Pons (tissue), 1 donor: ENCODE measurements around the gene TUBGCP6.
"Not testable (repeated sequence)": the region's sequence is repeated elsewhere in the genome, so short reads cannot be mapped to it uniquely, and the experiment has no call there.

Experiments used
- DNase-seq: peaks from one replicate; pipeline ENCODE4 v3.0.0-alpha.2; 2016; ENCODE audit warnings: low spot score

Gene TUBGCP6

DNA sequence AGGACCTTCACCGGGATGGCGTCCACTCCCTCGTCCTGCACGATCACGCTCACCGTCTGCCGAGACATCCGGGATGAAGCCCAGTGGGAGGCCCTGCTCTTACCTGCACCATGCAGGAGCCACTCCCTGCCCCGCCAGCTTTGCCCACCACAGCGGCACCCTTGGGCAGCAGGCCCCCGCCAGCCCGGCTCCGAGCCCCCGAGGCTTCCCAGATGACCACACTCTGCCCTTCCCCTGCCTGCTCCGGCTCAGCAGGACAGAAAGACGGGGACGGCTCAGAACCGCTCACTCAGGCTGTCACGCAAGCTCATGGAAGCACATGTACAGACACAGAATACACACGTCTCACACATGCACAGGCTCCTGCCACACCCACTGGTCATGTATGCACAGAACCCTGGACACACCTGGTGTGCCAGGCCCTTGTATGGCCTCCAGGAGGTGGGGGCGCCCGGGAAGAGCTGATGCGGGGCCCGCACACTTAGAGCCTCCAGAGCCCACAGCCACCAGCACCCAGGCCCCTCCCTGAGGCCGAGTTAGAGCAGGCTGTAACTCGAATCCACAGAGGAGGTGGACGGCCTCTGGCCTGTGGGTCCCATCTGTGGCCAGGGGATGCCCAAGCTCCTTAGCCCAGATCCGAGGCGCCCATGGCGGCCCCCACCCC, 34.3 kb upstream of the TUBGCP6 start:
- no peak for DNase-seq

GRCh38 chr22:50278461-50278860, 33.6 kb upstream of the TUBGCP6 start:
- no peak for DNase-seq

DNA sequence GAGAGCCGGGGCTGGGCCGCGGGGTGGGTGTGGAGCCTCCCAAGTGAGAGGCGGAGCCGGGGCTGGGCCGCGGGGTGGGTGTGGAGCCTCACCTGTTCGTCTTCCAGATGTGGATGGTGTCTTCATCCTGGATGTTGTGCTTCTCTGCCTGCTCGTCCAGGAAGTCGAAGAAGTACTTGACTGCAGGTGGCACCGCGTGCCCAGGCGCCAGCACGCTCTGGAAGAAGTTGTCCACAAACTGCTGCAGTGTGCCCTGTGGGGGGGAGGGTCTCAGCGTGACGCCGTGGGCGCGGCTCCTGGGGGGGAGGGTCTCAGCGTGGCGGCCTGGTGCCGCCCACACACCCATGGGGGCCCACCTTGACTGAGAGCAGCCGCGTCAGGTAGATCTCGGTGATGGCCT, 32.9 kb upstream of the TUBGCP6 start:
- no peak for DNase-seq

GRCh38 chr22:50276143-50276542, 31.3 kb upstream of the TUBGCP6 start:
- DNase-seq, result peak; percentile 73

DNA sequence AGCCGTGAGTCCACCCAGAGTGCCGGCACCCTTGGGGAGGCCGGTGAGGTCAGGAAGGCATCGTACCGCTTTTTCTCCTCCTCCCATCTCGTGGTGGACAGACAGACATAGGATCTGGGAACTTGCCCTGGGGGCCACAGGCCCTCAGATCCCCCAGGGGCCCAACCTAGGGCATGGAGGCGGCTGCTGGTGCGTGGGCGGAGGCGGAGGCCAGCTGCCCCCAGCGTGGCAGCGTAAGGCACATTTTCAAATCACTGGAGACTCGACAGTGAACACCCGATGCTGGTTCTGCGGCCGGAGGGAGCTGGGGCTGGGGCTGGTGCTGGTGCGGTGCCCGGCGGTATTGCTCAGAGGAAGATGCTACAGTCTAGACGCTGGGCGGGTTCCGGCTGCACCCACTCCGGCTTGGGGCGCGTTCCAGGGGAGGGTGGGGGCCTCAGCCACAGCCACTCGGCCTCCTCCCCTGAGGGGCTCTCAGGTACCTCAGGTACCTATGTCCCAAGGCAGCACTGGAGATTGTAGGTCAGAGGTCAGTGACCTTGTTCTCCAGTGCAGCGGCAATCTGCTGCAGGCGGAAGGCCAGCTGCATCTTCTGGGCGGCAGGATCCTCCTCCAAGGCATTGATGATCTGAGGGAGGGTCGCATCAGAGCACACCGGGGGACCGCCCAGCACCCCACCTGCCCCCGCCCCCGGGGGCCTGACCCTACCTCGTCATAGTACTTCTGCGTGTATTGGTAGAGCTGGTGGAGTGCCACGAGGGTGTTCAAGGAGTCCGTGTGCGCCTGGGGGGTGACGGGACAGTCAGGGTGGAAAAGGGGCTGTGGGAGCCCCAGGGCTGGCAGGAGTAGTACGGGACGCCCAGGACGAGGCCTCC, 30.6 kb upstream of the TUBGCP6 start:
- DNase-seq, result no peak

GRCh38 chr22:50274771-50275170, 29.9 kb upstream of the TUBGCP6 start:
- DNase-seq, result no peak

GRCh38 chr22:50274311-50274710, 29.5 kb upstream of the TUBGCP6 start:
- DNase-seq, result peak; percentile 64

- DNase-seq, result not testable (repeated sequence)
Measured at GRCh38 chr22:50273781-50274180, 29.0 kb upstream of the TUBGCP6 start.

- not testable (repeated sequence) for DNase-seq
Measured at GRCh38 chr22:50273352-50273751, 28.5 kb upstream of the TUBGCP6 start.

DNA sequence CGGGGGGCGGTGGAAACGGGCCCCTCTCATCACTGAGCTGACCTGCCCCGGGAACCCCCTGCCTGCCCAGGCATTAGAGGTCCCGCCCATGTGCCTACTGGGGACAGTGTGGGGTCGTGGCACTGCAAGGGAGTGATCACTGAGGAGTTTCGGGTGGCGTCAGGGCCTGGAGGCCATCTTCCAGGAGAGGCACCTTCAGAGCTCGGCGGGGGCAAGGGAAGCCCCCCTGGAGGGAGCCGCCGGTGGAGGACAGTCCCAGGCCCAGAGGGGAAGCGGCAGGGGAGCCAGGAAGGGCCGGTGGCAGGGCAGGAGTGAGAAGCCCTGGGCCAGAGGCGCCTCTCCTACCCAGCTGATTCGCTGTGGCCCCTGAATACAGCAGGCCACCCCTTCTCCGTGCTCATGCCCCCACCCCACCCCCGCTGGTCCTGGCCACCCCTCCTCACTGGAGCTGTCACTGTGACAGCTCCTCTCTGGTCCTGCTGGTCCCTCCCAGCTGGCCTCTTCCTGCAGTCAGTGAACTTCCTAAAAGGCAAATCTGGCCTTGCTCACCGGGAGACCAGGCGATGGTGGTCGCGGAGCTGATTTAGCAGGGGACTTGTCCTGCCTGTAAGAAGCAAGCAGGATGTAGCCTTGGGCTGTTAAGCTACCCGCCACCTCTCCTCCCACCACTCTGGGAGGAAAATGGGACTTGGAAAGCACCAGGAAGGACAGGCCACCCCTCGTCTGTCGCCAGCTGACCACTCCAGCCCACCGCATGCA, 27.4 kb upstream of the TUBGCP6 start:
- DNase-seq, result no peak

DNA sequence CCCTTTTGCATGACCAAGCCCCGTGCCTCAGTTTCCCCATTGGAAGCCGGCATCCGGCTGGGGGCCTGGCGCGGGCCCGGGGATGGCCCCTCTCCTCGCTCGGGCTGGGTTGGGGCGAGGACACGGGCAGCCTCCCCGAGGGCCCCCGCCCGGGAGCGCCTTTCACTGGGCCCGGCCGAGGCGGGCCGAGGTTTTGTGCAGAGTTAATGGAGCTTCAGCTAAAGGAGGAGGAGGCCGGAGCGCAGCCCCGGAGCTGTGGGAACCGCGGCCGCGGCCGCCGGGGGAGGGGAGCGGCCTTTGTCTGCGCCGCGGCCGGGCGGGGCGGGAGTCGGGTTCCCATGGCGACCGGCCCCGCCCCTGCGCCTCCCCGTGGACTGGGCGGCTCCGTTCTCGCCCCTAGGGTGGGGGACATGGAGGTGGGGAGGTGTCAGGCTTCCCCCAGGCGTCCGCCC, 26.7 kb upstream of the TUBGCP6 start:
- no peak for DNase-seq

DNA sequence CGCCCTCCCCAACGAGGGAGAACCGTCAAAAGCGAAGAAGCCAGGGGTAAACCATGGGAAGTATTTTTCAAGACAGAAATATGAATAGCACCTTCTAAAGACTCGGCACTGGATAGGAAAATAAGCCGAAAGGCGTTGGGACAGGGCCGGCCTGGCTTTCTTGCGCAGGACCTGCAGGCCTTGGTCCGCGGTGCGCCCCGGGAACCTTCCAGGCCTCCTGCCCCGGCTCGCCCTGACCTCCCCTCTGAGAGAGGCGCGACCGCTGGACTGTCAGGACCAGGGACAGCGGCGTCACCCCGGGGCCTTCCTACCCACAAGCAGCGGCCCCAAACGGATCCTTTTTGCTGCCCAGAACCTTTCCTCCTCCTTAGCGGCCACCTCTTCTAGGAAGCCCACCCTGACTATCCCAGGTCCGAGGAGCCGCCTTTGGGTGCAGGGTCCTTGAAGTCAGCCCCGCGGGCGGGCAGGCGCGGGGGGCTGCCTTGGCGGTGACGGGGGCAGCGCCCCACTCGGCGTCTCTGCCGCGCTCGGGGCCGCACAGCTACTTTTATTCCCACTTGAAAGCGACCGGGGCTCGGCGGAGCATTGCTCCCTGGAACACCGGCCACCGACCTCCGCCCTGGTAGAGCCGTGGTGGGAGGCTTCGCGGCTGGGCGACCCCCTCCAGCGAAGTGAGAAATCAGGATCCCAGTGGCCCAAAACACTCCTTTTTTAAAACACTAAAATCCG, 26.0 kb upstream of the TUBGCP6 start:
- DNase-seq, result no peak

GRCh38 chr22:50269970-50270665, 25.3 kb upstream of the TUBGCP6 start, which contains the start of gene MAPK11:
Gene MAPK11, minus strand, starts transcription at chr22:50270380. Its CDS starts 88 bp downstream, at chr22:50270292.
- DNase-seq, result no peak

DNA sequence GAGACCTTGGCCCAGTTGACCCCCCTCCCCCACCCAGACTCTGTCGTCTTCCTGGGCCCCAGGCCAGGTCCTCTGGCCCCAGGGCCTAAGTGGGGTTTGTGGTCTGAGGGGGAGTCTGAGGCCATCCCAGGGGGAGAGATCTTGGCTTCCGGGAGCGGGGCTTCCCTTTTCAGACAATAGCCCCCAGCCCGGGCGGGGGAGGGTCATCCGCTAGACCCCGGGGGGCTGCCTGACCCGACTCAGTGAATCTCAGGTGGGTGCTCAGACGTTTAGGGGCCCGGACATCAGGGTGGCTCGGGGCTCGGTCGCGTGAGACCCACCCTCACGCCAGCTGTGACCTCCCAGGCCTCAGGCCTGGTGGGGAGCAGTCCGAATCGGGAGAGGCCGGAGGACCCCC, 24.7 kb upstream of the TUBGCP6 start:
- no peak for DNase-seq

GRCh38 chr22:50268655-50269113, 23.9 kb upstream of the TUBGCP6 start:
- DNase-seq, result no peak

- no peak for DNase-seq
Measured at GRCh38 chr22:50267591-50268390, 23.0 kb upstream of the TUBGCP6 start.

GRCh38 chr22:50266994-50267393, 22.2 kb upstream of the TUBGCP6 start:
- DNase-seq, result no peak

DNA sequence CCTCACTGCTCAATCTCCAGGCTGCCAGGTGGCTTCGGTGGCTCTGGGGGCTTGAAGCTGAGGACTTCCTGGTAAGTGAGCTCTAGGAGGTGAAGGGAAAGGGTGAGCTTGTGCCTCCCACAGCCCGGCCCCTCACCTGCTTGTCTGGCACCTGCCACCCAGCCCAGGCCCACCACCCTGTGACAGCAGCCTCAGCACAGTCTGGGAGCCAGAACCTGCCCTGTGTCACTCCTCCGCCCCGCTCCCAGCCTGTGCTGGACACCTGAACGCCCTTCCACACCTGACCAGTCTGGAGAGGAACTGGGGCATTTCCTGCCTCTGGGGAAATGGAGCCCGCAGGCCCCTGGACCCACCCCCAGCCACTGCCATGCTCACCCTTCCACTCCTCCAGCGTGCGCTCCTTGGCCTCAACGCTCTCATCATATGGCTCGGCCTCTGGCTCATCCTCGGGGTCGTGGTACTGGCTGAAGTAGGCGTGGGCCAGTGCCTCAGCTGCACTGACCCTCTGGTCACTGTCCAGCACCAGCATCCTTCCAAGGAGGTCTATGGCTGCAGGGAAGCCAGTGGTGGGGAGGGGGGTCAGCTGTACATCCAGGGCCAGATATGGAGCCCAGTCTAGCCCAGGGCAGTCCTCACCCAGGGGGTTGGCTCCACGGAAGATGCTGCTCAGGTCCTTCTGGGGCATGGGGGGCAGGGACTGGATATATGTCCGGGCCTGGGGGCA, 20.3 kb upstream of the TUBGCP6 start:
- DNase-seq, result no peak

- no peak for DNase-seq
Measured at GRCh38 chr22:50264104-50264745, 19.4 kb upstream of the TUBGCP6 start.
